ENCODE results near the gene AFDN. TPM values are rescaled to one million over a fixed set of nuclear protein-coding genes. Genes with fewer than 3 reads are reported as not detected.
A peak's percentile ranks its signal among the peaks of the same experiment; 100 is the strongest.

Gene AFDN
- total RNA-seq, 1 donor from 2014 or later: 102 TPM

DNA sequence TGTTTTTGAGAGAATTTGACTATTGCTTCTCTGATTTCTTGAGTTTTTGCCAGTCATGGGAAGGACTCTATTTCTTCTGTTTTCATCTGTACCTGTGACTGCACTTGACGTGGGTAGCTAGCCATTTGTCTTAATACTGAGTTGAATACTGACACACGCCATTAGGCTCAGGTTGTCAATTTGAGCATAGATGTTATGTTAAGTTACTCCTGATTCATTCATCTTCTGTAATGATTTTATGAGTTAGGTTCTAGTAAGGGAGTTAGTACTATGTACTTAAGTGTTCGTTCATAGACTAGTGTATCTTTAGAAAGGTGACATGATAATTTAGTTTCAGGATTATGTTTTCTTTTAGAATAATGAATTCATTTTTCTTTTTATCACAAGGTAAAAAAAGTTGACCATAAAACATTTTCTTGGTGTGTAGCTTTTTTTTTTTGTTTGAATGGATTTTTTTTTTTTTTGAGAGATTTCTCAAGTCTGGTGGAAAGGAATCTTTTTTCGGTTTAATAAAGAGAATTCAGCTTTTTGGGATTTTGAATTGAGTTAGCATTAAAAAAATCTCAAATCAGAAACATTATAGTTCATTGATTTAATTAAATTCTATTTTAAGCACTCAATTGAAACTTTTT lies 1.7 kb downstream of the AFDN start:
- intact Hi-C loops (cut with DNase I): loop anchor here (5.0 kb wide), 1 partner anchor 281 kb away; no protein-coding TSS in a partner anchor
- TF ChIP-seq, protein P1, sequence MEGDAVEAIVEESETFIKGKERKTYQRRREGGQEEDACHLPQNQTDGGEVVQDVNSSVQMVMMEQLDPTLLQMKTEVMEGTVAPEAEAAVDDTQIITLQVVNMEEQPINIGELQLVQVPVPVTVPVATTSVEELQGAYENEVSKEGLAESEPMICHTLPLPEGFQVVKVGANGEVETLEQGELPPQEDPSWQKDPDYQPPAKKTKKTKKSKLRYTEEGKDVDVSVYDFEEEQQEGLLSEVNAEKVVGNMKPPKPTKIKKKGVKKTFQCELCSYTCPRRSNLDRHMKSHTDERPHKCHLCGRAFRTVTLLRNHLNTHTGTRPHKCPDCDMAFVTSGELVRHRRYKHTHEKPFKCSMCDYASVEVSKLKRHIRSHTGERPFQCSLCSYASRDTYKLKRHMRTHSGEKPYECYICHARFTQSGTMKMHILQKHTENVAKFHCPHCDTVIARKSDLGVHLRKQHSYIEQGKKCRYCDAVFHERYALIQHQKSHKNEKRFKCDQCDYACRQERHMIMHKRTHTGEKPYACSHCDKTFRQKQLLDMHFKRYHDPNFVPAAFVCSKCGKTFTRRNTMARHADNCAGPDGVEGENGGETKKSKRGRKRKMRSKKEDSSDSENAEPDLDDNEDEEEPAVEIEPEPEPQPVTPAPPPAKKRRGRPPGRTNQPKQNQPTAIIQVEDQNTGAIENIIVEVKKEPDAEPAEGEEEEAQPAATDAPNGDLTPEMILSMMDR (IDR thresholded peaks at IDR 0.05): no peak
- no peaks in the 10 kb centered on the region for H3K9me3 ChIP-seq
- peaks cover 9 to 12% of the 10 kb centered on the region in 2 donors for H3K4me1 ChIP-seq
- H3K27ac ChIP-seq: no peak overlapping the region
- DNase-seq (ENCODE audit: low spot score in 2 of 2): no peak
- H3K36me3 ChIP-seq: no peaks in the 10 kb centered on the region
- no peaks in the 10 kb centered on the region for H3K27me3 ChIP-seq
- peak overlapping the region; percentile 84 to 86 for H3K4me3 ChIP-seq

DNA sequence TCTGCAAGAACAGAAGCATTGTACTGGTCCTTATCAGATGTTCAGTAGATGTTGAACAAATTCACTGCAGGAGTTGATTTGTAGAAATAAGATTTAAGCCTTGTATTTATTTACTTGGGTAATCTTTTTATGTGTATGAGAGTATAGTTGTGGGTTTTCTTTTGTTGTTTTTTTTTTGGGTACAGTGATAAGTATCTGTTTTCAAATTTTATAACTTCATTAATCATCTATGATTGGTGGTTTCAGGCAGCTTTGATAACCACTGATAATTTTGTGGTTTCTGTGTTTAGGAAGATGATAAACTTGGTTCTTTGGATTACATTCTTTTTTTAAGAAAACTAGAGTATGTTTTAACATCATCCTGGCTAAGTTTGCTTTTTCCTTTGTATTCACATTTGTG lies 2.8 kb downstream of the AFDN start:
- Histone ChIP-seq H3K27ac (no peak overlapping the region), H3K36me3 (no peaks in the 10 kb centered on the region), H3K4me1 (peaks cover 9 to 12% of the 10 kb centered on the region in 2 donors), H3K27me3 (no peaks in the 10 kb centered on the region), H3K4me3 (no peak overlapping the region), H3K9me3 (no peaks in the 10 kb centered on the region)
- no peak for DNase-seq (ENCODE audit: low spot score in 2 of 2)
- TF ChIP-seq, protein P1 (IDR thresholded peaks at IDR 0.05): no peak
- intact Hi-C loops (cut with DNase I): loop anchor here (5.0 kb wide), 1 partner anchor 282 kb away; no protein-coding TSS in a partner anchor

DNA sequence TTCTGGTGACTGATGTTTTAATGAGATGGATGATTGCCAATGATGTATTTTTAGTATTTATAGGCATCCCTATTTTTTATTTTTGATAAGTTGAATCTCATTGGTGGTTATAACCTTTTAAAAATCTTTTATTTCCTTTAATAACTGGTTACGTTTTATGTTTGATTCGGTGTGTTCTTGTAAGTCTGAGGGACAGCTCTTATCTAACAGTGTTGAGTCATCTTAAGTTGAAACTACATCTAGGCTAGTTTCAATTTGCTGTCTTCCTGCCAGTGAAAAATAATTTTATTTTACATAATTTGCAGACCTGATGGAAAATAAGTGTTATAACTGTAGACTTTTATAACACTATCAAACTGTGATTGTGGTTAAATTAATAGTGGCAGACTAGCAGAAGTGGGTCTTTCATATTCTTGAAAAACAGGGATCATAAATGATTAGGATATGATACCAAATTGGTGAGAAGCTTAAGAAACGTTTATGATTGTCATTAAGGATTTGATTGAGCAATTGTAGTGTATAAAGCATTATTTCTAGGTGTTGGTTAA lies 4.6 kb downstream of the AFDN start:
- Histone ChIP-seq H3K27ac (no peak overlapping the region), H3K27me3 (no peaks in the 10 kb centered on the region), H3K9me3 (no peaks in the 10 kb centered on the region), H3K36me3 (no peaks in the 10 kb centered on the region), H3K4me1 (peaks cover under 1 to 3% of the 10 kb centered on the region in 2 donors), H3K4me3 (no peak overlapping the region)
- TF ChIP-seq, protein P1 (IDR thresholded peaks at IDR 0.05): no peak
- DNase-seq (ENCODE audit: low spot score in 2 of 2): no peak
- intact Hi-C loops (cut with DNase I): no loop called here

DNA sequence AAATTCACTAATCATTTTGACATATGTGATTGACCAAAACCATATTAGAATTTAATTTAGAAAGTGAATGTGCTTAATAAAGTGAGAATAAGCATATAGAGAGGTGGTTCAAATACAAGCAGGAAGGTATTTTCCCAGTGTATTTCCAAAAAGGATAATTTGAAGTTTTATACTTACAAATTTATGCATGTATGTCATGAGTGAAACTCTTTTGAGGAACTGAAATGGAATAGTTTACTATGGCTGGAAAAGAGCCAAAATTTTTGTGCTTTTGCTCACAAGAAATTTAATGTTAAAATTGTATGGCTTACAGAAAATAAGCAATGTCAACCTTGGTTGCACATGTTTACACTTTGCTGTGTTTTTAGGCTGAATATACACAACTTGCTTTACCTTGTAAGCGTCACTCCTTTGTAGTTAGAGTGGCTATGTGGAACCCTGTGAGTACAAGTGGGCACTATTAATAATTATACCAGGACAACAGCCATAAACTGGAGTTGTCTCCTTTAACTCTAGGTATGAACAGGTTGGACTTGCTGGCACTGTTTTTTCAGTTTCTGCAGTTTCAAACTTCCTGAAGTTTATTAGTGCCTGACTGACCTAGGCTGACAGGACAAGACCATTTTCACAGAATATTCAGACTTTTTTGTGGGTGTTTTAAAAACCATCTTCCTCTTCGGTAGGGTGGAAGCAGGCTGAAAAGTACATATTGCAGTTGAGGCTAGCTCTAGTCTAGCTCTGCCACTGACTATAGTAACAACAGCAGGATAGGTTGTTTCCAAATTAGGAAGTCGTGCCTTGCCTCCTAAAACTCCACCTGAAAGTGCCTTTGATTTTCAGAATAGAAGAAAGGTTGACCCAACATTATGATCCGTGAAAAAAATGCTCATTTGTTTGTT lies 6.0 kb downstream of the AFDN start:
- Histone ChIP-seq H3K27ac (no peak overlapping the region), H3K4me3 (no peak overlapping the region), H3K4me1 (peaks cover 0 to 3% of the 10 kb centered on the region in 2 donors), H3K27me3 (no peaks in the 10 kb centered on the region), H3K36me3 (no peaks in the 10 kb centered on the region), H3K9me3 (no peaks in the 10 kb centered on the region)
- intact Hi-C loops (cut with DNase I): no loop called here
- TF ChIP-seq, protein P1 (IDR thresholded peaks at IDR 0.05): no peak
- no peak for DNase-seq (ENCODE audit: low spot score in 2 of 2)

DNA sequence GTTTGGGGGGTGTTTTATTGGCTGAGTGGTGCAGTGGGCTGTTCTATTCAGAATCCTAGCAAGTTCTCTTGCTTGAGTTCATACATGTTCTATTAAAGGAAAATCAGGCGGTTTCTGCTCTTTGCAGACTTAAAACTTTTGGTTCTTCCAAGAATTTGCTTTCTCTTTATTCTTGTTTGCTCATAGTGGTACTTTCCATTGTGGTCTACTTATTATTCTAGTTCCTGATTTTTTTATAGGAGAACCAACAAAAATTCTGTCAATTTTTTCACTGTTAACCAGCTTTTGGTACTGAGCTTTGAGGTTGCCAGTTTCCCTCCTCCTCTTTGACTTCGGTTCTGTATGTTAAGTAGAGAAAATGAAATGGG lies 6.7 kb downstream of the AFDN start:
- Histone ChIP-seq H3K4me3 (no peak overlapping the region), H3K27ac (no peak overlapping the region), H3K9me3 (no peaks in the 10 kb centered on the region), H3K27me3 (no peaks in the 10 kb centered on the region), H3K36me3 (no peaks in the 10 kb centered on the region), H3K4me1 (no peaks in the 10 kb centered on the region)
- TF ChIP-seq, protein P1 (IDR thresholded peaks at IDR 0.05): no peak
- intact Hi-C loops (cut with DNase I): no loop called here
- DNase-seq (ENCODE audit: low spot score in 2 of 2): no peak

Measured in ascending aorta (tissue), 2 donors.